GM12864 (cell line): ENCODE results near the gene TUBB1.
A peak's percentile ranks its signal among the peaks of the same experiment; 100 is the strongest.
"Not testable (repeated sequence)": the region's sequence is repeated elsewhere in the genome, so short reads cannot be mapped to it uniquely, and the experiment has no call there.

ENCODE experiments used
- DNase-seq: peaks from one replicate; pipeline ENCODE4 v3.0.0-alpha.2; 2011; ENCODE audit warnings: low read depth
- H3K4me3 ChIP-seq: 2 replicates; pipeline ENCODE4 v1.5.1; 2011; ENCODE audit warnings: mild to moderate bottlenecking, low read depth, low read length, control low read depth
- TF ChIP-seq, protein P1 (sequence below): IDR thresholded peaks from 2 replicates; pipeline ENCODE4 v1.5.1; 2011; ENCODE audit warnings: low read depth, mild to moderate bottlenecking, moderate library complexity, low read length, control low read depth, inconsistent platforms; ENCODE audit errors: missing control alignments

TUBB1 gene

DNA sequence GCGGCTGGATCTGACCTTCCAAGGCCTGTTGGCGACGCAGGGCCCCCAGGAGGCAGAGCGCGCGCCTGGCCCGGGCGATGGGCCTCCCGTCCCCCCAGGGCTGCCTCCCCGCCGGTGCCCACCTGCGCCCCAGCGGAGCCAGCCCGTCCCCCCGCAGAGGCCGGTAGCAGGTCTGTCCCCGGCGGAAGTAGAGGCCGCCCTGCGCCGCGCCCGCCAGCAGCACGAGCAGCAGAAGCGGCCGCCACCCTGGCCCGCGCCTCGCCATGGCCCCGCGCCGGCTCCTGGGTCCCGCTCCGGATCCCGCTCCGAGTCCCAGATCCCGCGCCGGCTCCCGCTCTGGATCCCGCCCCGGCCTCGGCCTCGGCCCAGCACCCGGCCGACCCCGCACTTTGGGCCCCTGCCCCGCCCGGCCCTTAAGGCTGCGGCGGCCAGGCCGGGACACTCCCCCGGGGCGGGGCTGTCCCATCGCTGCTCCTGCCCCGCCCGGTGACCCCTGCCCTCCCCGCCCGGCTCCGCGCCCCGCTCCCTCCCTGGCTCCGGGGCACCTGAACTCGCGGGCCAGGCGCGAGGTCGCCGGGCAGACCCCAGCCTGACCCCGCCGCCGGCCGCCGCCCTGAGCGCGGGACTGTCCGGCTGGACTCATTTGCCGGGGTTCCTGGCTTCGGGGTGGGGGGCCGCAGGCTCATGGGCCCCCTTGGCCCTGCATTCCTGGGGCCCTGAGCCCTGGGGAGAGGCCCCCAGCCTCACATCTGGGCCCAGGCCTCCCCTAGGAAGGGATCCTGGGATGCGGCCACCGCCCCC is 12.2 kb upstream of the TUBB1 start, which contains the start of gene CTSZ:
Gene CTSZ (minus strand): TSS at position 391 of the 801 bp plus-strand sequence. CDS start 126 bp downstream, at position 265.
- H3K4me3 ChIP-seq: peak within 1 kb of the TSS; percentile 76
- DNase-seq: no peak
- TF ChIP-seq, protein P1, sequence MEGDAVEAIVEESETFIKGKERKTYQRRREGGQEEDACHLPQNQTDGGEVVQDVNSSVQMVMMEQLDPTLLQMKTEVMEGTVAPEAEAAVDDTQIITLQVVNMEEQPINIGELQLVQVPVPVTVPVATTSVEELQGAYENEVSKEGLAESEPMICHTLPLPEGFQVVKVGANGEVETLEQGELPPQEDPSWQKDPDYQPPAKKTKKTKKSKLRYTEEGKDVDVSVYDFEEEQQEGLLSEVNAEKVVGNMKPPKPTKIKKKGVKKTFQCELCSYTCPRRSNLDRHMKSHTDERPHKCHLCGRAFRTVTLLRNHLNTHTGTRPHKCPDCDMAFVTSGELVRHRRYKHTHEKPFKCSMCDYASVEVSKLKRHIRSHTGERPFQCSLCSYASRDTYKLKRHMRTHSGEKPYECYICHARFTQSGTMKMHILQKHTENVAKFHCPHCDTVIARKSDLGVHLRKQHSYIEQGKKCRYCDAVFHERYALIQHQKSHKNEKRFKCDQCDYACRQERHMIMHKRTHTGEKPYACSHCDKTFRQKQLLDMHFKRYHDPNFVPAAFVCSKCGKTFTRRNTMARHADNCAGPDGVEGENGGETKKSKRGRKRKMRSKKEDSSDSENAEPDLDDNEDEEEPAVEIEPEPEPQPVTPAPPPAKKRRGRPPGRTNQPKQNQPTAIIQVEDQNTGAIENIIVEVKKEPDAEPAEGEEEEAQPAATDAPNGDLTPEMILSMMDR: no peak

- TF ChIP-seq, protein P1: no peak
- peak; percentile 90 for DNase-seq
- peak overlapping the region; percentile 76 for H3K4me3 ChIP-seq
These were observed 11.3 kb upstream of the TUBB1 start for GRCh38 chr20:59007665-59008511.

DNA sequence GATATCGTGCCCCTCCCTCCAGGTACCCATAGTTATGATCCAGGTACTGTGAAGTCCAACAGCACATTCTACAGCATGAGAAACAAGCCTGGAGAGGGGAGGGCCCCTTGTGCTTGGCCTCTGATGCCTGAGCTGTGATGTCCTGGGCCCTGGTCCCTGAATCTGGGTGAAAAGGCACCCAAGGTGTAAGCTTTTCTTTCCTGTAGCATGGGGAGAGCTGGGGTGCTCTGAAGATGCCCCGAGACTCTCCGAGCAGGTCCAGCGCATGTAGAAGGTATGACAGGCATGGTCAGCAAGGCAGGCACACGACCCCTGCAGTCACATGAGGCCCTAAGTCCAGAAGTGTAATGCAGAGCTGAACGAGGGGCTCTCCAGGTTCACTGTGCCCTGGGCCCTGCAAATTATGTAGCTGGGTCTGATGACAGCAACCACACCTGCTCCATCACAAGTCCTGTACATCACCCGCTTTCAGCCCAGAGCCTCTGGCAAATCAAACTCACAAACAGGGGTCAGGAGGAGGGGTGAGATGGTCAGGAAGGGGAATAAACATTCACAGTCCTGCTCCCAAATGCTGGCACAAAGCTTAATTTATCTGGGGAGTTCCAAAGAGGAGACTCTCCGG is 10.4 kb upstream of the TUBB1 start:
- DNase-seq: no peak
- TF ChIP-seq, protein P1: no peak
- no peak overlapping the region for H3K4me3 ChIP-seq

- no peak for DNase-seq
- TF ChIP-seq, protein P1: no peak
- no peak overlapping the region for H3K4me3 ChIP-seq
These were observed 8.8 kb upstream of the TUBB1 start for GRCh38 chr20:59010321-59010994.

DNA sequence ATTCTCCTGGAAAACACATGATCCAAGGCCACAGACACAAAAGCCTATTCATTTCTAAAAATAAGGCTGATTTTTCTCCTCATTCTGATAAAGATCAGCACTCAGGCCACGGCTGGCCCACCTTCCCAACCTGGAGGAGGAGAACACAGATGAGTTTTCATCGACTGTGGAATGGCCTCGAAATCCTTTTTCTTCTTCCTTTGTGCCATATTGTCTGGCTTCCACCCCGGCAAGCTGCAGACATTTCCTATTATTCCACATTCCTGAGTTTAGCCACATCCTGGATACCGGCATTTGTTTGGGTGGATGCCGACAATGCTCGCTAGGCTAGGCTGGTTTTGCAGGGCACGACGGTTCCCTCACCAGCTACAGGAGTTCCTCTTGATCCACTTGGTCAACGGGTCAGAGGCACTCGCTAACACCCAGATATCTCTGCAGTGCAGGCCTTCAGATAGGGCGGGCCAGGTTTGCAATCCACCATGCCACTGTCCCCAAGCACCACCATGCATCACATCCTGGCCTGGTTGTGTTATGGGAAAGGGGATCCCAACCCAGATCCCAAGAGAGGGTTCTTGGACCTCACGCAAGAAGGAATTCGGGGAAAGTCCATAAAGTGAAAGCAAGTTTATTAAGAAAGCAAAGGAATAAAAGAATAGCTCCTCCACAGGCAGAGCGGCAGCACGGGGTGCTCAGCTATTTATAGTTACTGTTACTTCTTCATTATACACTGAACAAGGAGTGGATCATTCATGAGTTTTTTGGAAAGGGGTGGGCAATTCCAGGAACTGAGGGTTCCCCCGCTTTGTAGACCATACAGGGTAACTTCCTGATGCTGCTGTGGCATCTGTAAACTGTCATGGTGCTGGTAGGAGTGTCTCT is 8.0 kb upstream of the TUBB1 start:
- TF ChIP-seq, protein P1: no peak
- no peak overlapping the region for H3K4me3 ChIP-seq
- no peak for DNase-seq

- DNase-seq, H3K4me3 ChIP-seq: not testable (repeated sequence)
These were observed 7.4 kb upstream of the TUBB1 start for GRCh38 chr20:59011874-59012157.
